ENCODE data around the gene MCUB.

DNA sequence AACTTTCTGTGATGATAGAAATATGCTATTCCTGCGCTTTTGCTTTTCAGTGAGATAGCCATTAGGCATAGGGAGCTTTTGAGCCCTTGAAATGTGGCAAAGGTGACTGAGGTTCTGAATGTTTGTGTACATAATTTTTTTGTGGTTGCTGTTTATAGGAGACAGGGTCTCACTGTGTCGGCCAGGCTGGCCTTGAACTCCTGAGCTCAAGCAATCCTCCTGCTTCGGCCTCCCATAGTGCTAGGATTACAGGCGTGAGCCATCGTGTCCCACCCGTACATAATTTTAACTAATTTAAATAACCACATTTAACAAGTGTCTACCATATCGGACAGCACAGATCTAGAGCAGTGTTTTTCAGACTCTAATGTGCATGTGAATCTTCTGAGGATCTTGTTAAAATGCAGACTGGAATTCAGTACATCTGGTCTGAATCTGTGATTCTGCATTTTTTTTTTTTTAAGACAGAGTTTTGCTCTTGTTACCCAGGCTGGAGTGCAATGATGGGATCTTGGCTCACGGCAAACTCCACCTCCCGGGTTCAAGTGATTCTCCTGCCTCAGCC lies 97.9 kb downstream of the MCUB start:
- no peak for TF ChIP-seq EZH2 (IDR thresholded peaks at IDR 0.05; ENCODE audit: insufficient read depth, poor library complexity, severe bottlenecking)
- no peak for TF ChIP-seq EZH2phosphoT487 (IDR thresholded peaks at IDR 0.05; ENCODE audit: insufficient read depth, low read depth)

Measured in GM23248 (cell line).